HG03571 (cell line): ENCODE measurements around the gene EXOC3.
"Not testable (repeated sequence)": the region's sequence is repeated elsewhere in the genome, so short reads cannot be mapped to it uniquely, and the experiment has no call there.

Source experiments
- ATAC-seq: cut with Tn5 transposase; IDR thresholded peaks from one replicate; pipeline ENCODE4 v1.9.1; 2021; ENCODE audit not compliant: unreplicated experiment

EXOC3 gene

GRCh38 chr5:499233-500209 lies 56.5 kb downstream of the EXOC3 start:
- no peak for ATAC-seq

GRCh38 chr5:500491-500890 lies 57.5 kb downstream of the EXOC3 start:
- no peak for ATAC-seq

GRCh38 chr5:501105-501830 lies 58.3 kb downstream of the EXOC3 start:
- ATAC-seq, result no peak

GRCh38 chr5:501831-502184 lies 58.8 kb downstream of the EXOC3 start:
- no peak for ATAC-seq

GRCh38 chr5:502325-503079 lies 59.5 kb downstream of the EXOC3 start:
- ATAC-seq, result no peak

GRCh38 chr5:504326-505154 lies 61.6 kb downstream of the EXOC3 start:
- no peak for ATAC-seq

GRCh38 chr5:505951-506525 lies 63.1 kb downstream of the EXOC3 start:
- ATAC-seq, result no peak

- ATAC-seq, result not testable (repeated sequence)
These were observed 65.1 kb downstream of the EXOC3 start for GRCh38 chr5:507986-508575.

GRCh38 chr5:509611-510185 lies 66.7 kb downstream of the EXOC3 start:
- ATAC-seq, result no peak

- no peak for ATAC-seq
These were observed 67.5 kb downstream of the EXOC3 start for GRCh38 chr5:510521-510920.

- no peak for ATAC-seq
These were observed 68.5 kb downstream of the EXOC3 start for GRCh38 chr5:511476-511875.

GRCh38 chr5:513216-514100 lies 70.5 kb downstream of the EXOC3 start:
- ATAC-seq, result no peak

GRCh38 chr5:514101-514485 lies 71.1 kb downstream of the EXOC3 start:
- ATAC-seq, result no peak

- no peak for ATAC-seq
These were observed 71.7 kb downstream of the EXOC3 start for GRCh38 chr5:514673-515072.

GRCh38 chr5:515273-515836 lies 72.4 kb downstream of the EXOC3 start:
- ATAC-seq, result no peak

GRCh38 chr5:516338-516925 lies 73.5 kb downstream of the EXOC3 start:
- no peak for ATAC-seq
